T-helper 2 cell treated with Interferon-gamma antibody and Interleukin-4, amounts not matched to agents 5 μg/mL and 100 μg/mL, for 36 hours (primary cell): ENCODE data around the gene SRMS.

ENCODE experiments used
- DNase-seq: peaks from one replicate; pipeline ENCODE4 v3.0.0; 2021; ENCODE audit warnings: low spot score
- H3K27ac Mint-ChIP-seq: one replicate; pipeline ENCODE4 v1.8.0; 2021; ENCODE audit warnings: mild to moderate bottlenecking, mixed read lengths
- H3K27me3 Mint-ChIP-seq: one replicate; pipeline ENCODE4 v1.8.0; 2021; ENCODE audit warnings: low read depth, mixed read lengths
- H3K36me3 Mint-ChIP-seq: one replicate; pipeline ENCODE4 v1.8.0; 2021; ENCODE audit warnings: low read depth, mixed read lengths
- H3K4me1 Mint-ChIP-seq: one replicate; pipeline ENCODE4 v1.8.0; 2021; ENCODE audit warnings: low read depth, mixed read lengths
- H3K4me3 Mint-ChIP-seq: one replicate; pipeline ENCODE4 v1.8.0; 2022; ENCODE audit warnings: mild to moderate bottlenecking, moderate library complexity, mixed read lengths
- H3K9me3 Mint-ChIP-seq: one replicate; pipeline ENCODE4 v1.8.0; 2021; ENCODE audit warnings: mixed read lengths

The SRMS gene

GRCh38 chr20:63544241-63544957, 3.1 kb downstream of the SRMS start:
- H3K27me3 Mint-ChIP-seq, result peaks cover 9% of the 10 kb centered on the region
- no peak overlapping the region for H3K4me3 Mint-ChIP-seq
- H3K9me3 Mint-ChIP-seq, result no peaks in the 10 kb centered on the region
- H3K36me3 Mint-ChIP-seq, result no peaks in the 10 kb centered on the region
- H3K4me1 Mint-ChIP-seq, result no peaks in the 10 kb centered on the region
- no peak overlapping the region for H3K27ac Mint-ChIP-seq
- no peak for DNase-seq

- Mint-ChIP-seq H3K36me3 (no peaks in the 10 kb centered on the region), H3K27ac (no peak overlapping the region), H3K27me3 (peaks cover 6% of the 10 kb centered on the region), H3K9me3 (no peaks in the 10 kb centered on the region), H3K4me3 (no peak overlapping the region), H3K4me1 (peaks cover 2% of the 10 kb centered on the region)
- DNase-seq, result no peak
Measured at GRCh38 chr20:63543733-63544132, 3.8 kb downstream of the SRMS start.

- no peaks in the 10 kb centered on the region for H3K36me3 Mint-ChIP-seq
- peaks cover 2% of the 10 kb centered on the region for H3K4me1 Mint-ChIP-seq
- H3K4me3 Mint-ChIP-seq, result no peak overlapping the region
- DNase-seq, result no peak
- peaks cover 6% of the 10 kb centered on the region for H3K27me3 Mint-ChIP-seq
- no peaks in the 10 kb centered on the region for H3K9me3 Mint-ChIP-seq
- no peak overlapping the region for H3K27ac Mint-ChIP-seq
Measured at GRCh38 chr20:63543131-63543530, 4.4 kb downstream of the SRMS start.

GRCh38 chr20:63542696-63543095, 4.9 kb downstream of the SRMS start:
- Mint-ChIP-seq H3K27ac (no peak overlapping the region), H3K4me1 (peaks cover 2% of the 10 kb centered on the region), H3K9me3 (no peaks in the 10 kb centered on the region), H3K36me3 (no peaks in the 10 kb centered on the region), H3K27me3 (peaks cover 6% of the 10 kb centered on the region), H3K4me3 (no peak overlapping the region)
- no peak for DNase-seq

GRCh38 chr20:63542031-63542559, 5.5 kb downstream of the SRMS start:
- H3K36me3 Mint-ChIP-seq, result no peaks in the 10 kb centered on the region
- H3K9me3 Mint-ChIP-seq, result no peaks in the 10 kb centered on the region
- no peak for DNase-seq
- H3K27ac Mint-ChIP-seq, result no peak overlapping the region
- peaks cover 6% of the 10 kb centered on the region for H3K27me3 Mint-ChIP-seq
- H3K4me3 Mint-ChIP-seq, result no peak overlapping the region
- peaks cover 4% of the 10 kb centered on the region for H3K4me1 Mint-ChIP-seq

GRCh38 chr20:63541371-63541770, 6.2 kb downstream of the SRMS start:
- no peak for DNase-seq
- H3K9me3 Mint-ChIP-seq, result no peaks in the 10 kb centered on the region
- peaks cover 6% of the 10 kb centered on the region for H3K4me1 Mint-ChIP-seq
- H3K27ac Mint-ChIP-seq, result no peak overlapping the region
- H3K36me3 Mint-ChIP-seq, result no peaks in the 10 kb centered on the region
- peaks cover 3% of the 10 kb centered on the region for H3K27me3 Mint-ChIP-seq
- no peak overlapping the region for H3K4me3 Mint-ChIP-seq

- H3K27me3 Mint-ChIP-seq, result peaks cover 3% of the 10 kb centered on the region
- peaks cover 6% of the 10 kb centered on the region for H3K4me1 Mint-ChIP-seq
- H3K36me3 Mint-ChIP-seq, result no peaks in the 10 kb centered on the region
- H3K27ac Mint-ChIP-seq, result no peak overlapping the region
- H3K9me3 Mint-ChIP-seq, result no peaks in the 10 kb centered on the region
- no peak for DNase-seq
- H3K4me3 Mint-ChIP-seq, result no peak overlapping the region
Measured at GRCh38 chr20:63540417-63541186, 6.9 kb downstream of the SRMS start.

GRCh38 chr20:63539441-63540370, 7.8 kb downstream of the SRMS start:
- Mint-ChIP-seq H3K4me3 (no peak overlapping the region), H3K36me3 (no peaks in the 10 kb centered on the region), H3K27me3 (peaks cover 3% of the 10 kb centered on the region), H3K27ac (no peak overlapping the region), H3K4me1 (peaks cover 6% of the 10 kb centered on the region), H3K9me3 (no peaks in the 10 kb centered on the region)
- no peak for DNase-seq

GRCh38 chr20:63539092-63539430, 8.5 kb downstream of the SRMS start:
- no peak overlapping the region for H3K27ac Mint-ChIP-seq
- peaks cover 3% of the 10 kb centered on the region for H3K27me3 Mint-ChIP-seq
- H3K9me3 Mint-ChIP-seq, result no peaks in the 10 kb centered on the region
- H3K36me3 Mint-ChIP-seq, result no peaks in the 10 kb centered on the region
- no peak overlapping the region for H3K4me3 Mint-ChIP-seq
- H3K4me1 Mint-ChIP-seq, result peaks cover 6% of the 10 kb centered on the region
- no peak for DNase-seq

GRCh38 chr20:63538204-63539091, 9.1 kb downstream of the SRMS start:
- H3K36me3 Mint-ChIP-seq, result no peaks in the 10 kb centered on the region
- peak overlapping the region; percentile 92 for H3K27ac Mint-ChIP-seq
- H3K4me1 Mint-ChIP-seq, result peaks cover 6% of the 10 kb centered on the region
- no peaks in the 10 kb centered on the region for H3K9me3 Mint-ChIP-seq
- peak overlapping the region; percentile 77 for H3K4me3 Mint-ChIP-seq
- H3K27me3 Mint-ChIP-seq, result no peaks in the 10 kb centered on the region
- no peak for DNase-seq

GRCh38 chr20:63537525-63538203, 9.9 kb downstream of the SRMS start:
- Mint-ChIP-seq H3K27me3 (no peaks in the 10 kb centered on the region), H3K4me3 (peak overlapping the region; percentile 77), H3K36me3 (no peaks in the 10 kb centered on the region), H3K9me3 (no peaks in the 10 kb centered on the region), H3K27ac (peak overlapping the region; percentile 92), H3K4me1 (peaks cover 6% of the 10 kb centered on the region)
- peak; percentile 98 for DNase-seq

- DNase-seq, result no peak
- Mint-ChIP-seq H3K27ac (peak within 1 kb of the TSS; percentile 92), H3K36me3 (no peaks in the 10 kb centered on the region), H3K4me3 (peak within 1 kb of the TSS; percentile 77), H3K4me1 (peaks cover 6% of the 10 kb centered on the region), H3K9me3 (no peaks in the 10 kb centered on the region), H3K27me3 (no peaks in the 10 kb centered on the region)
Measured at GRCh38 chr20:63536997-63537524, 10.5 kb downstream of the SRMS start, which contains the start of gene PTK6. Gene PTK6, minus strand, starts transcription at chr20:63537376. Its CDS starts 62 bp downstream, at chr20:63537314.
